Muscle of arm (tissue), 12 donors: Measurements from ENCODE around the gene PRCP. TPM values are rescaled to one million over a fixed set of nuclear protein-coding genes. Genes with fewer than 3 reads are reported as not detected.

Experiments
- DNase-seq: peaks from one replicate; pipeline ENCODE4 v3.0.0-alpha.2; 2013
- polyA plus RNA-seq, 12 donors: library from polyadenylated mRNA; unstranded; fragments of 120-200 nt; gene quantifications; one replicate each; pipeline ENCODE4 v1.2.1, GENCODE V29; 2013; ENCODE audit not compliant: insufficient read length in 12 of 12

PRCP gene
- polyA plus RNA-seq, 12 donors: 91.2 to 155 (median 116) TPM; not detected in 1

- no peak for DNase-seq
Measured at GRCh38 chr11:82842019-82842418, 58.2 kb downstream of the PRCP start.

GRCh38 chr11:82837650-82838049 is 62.6 kb downstream of the PRCP start:
- DNase-seq: no peak

- DNase-seq: no peak
Measured at GRCh38 chr11:82832983-82833382, 67.2 kb downstream of the PRCP start.

- no peak for DNase-seq
Measured at GRCh38 chr11:82831364-82831763, 68.9 kb downstream of the PRCP start.

- no peak for DNase-seq
Measured at GRCh38 chr11:82830746-82831145, 69.5 kb downstream of the PRCP start.

- no peak for DNase-seq
Measured at GRCh38 chr11:82829101-82829500, 71.1 kb downstream of the PRCP start.

GRCh38 chr11:82828472-82828871 is 71.8 kb downstream of the PRCP start:
- DNase-seq: no peak

- DNase-seq: no peak
Measured at GRCh38 chr11:82826526-82826925, 73.7 kb downstream of the PRCP start.

GRCh38 chr11:82823647-82824619 is 76.3 kb downstream of the PRCP start:
- DNase-seq: peak; percentile 19

- no peak for DNase-seq
Measured at GRCh38 chr11:82818409-82819043, 81.7 kb downstream of the PRCP start.

- DNase-seq: no peak
Measured at GRCh38 chr11:82815406-82815805, 84.8 kb downstream of the PRCP start.

- no peak for DNase-seq
Measured at GRCh38 chr11:82814379-82814778, 85.9 kb downstream of the PRCP start.

GRCh38 chr11:82811369-82811768 is 88.9 kb downstream of the PRCP start:
- no peak for DNase-seq

GRCh38 chr11:82810738-82811137 is 89.5 kb downstream of the PRCP start:
- no peak for DNase-seq

GRCh38 chr11:82810326-82810725 is 89.9 kb downstream of the PRCP start:
- no peak for DNase-seq

- DNase-seq: no peak
Measured at GRCh38 chr11:82807646-82808045, 92.6 kb downstream of the PRCP start.

GRCh38 chr11:82802710-82803109 is 97.5 kb downstream of the PRCP start:
- DNase-seq: no peak

- peak; percentile 7 for DNase-seq
Measured at GRCh38 chr11:82796998-82797961, 103.0 kb downstream of the PRCP start.

- DNase-seq: no peak
Measured at GRCh38 chr11:82794490-82794889, 105.7 kb downstream of the PRCP start.

- no peak for DNase-seq
Measured at GRCh38 chr11:82792822-82793569, 107.2 kb downstream of the PRCP start.

- no peak for DNase-seq
Measured at GRCh38 chr11:82792319-82792718, 107.9 kb downstream of the PRCP start.
